Endothelial cell of umbilical vein (primary cell): ENCODE data around the gene VAV2. TPM values are rescaled to one million over a fixed set of nuclear protein-coding genes. Genes with fewer than 3 reads are reported as not detected.

Experiments used
- BruUV-seq: library from RNA; stranded (reverse); fragments of 400-500 nt; replicated peaks from 2 replicates; lab custom pipeline; 2021; lab: Mats Ljungman, UMichigan
- CTCF ChIA-PET: fragments of 300-600, 350-600 bp; sonication (Branson Sonifier 250); formaldehyde crosslinking; loops from one replicate; lab custom pipeline; 2021; ENCODE audit warnings: antibody characterized with exemption, inconsistent platforms; lab: Charles Lee
- POLR2A ChIA-PET: fragments of 300-600, 350-600 bp; sonication (Branson Sonifier 250); formaldehyde crosslinking; loops from one replicate; lab custom pipeline; 2021; ENCODE audit warnings: antibody characterized with exemption, inconsistent platforms; lab: Charles Lee
- DNase-seq: peaks from one replicate; pipeline ENCODE4 v3.0.0-alpha.2; 2011; ENCODE audit warnings: low read depth, low spot score
- FAIRE-seq: peaks from 2 replicates; lab custom pipeline; 2011; peaks lifted over from hg19 to GRCh38; lab: Jason Lieb, UNC
- H2AFZ ChIP-seq: 2 replicates; pipeline ENCODE4 v1.6.0; 2012; ENCODE audit warnings: low read depth, low read length, control low read depth, inconsistent platforms
- H3K27ac ChIP-seq: 2 replicates; pipeline ENCODE4 v1.5.1; 2011; ENCODE audit warnings: low read depth, mild to moderate bottlenecking, control low read depth, low read length, moderate library complexity; ENCODE audit not compliant: insufficient read depth
- H3K27me3 ChIP-seq, 2 experiments: 2 replicates each; pipeline versions ENCODE4 v1.6.0 to v1.6.1; 2011; ENCODE audit warnings: low read length in 2 of 2, mixed read lengths in 1 of 2; ENCODE audit not compliant: control insufficient read depth in 2 of 2, insufficient read depth in 2 of 2
- H3K36me3 ChIP-seq, 2 experiments: 2 replicates in 1 of 2; 3 replicates in 1 of 2; pipeline ENCODE4 v1.5.1; 2011; ENCODE audit warnings: low read length in 2 of 2, mild to moderate bottlenecking in 1 of 2, moderate library complexity in 1 of 2; ENCODE audit not compliant: control insufficient read depth in 2 of 2, insufficient read depth in 2 of 2; ENCODE audit errors: extremely low read depth in 1 of 2
- H3K4me1 ChIP-seq: 3 replicates; pipeline ENCODE4 v1.5.1; 2011; ENCODE audit warnings: mild to moderate bottlenecking, low read length; ENCODE audit not compliant: control insufficient read depth, insufficient read depth; ENCODE audit errors: extremely low read depth
- H3K4me2 ChIP-seq: 2 replicates; pipeline ENCODE4 v1.6.1; 2011; ENCODE audit warnings: low read length, control low read depth, mixed read lengths; ENCODE audit not compliant: insufficient read depth
- H3K4me3 ChIP-seq, 3 experiments: fragments of 200-600 bp in 1 of 3; sonication (generic), shearing (Covaris generic) in 1 of 3; replicated peaks in 1 of 3; 2 replicates each; pipeline ENCODE4 v1.5.1; 2011 to 2016; ENCODE audit warnings: control low read depth in 3 of 3, low read length in 3 of 3, mild to moderate bottlenecking in 2 of 3, inconsistent platforms in 1 of 3, low read depth in 1 of 3, moderate library complexity in 1 of 3; ENCODE audit not compliant: insufficient read depth in 1 of 3
- H3K79me2 ChIP-seq: 2 replicates; pipeline ENCODE4 v1.6.0; 2012; ENCODE audit warnings: low read length, inconsistent platforms; ENCODE audit not compliant: control insufficient read depth, insufficient read depth
- H3K9ac ChIP-seq: replicated peaks from 2 replicates; pipeline ENCODE3; 2011; ENCODE audit warnings: low read length, control low read depth; ENCODE audit not compliant: insufficient read depth; ENCODE audit errors: extremely low read depth
- H3K9me1 ChIP-seq: replicated peaks from 3 replicates; pipeline ENCODE4 v1.6.0; 2011; ENCODE audit warnings: mild to moderate bottlenecking, low read length; ENCODE audit not compliant: control insufficient read depth, insufficient read depth; ENCODE audit errors: extremely low read depth
- H3K9me3 ChIP-seq: replicated peaks from 2 replicates; pipeline ENCODE4 v1.5.1; 2012; ENCODE audit warnings: low read length, inconsistent platforms; ENCODE audit not compliant: control insufficient read depth, insufficient read depth
- H4K20me1 ChIP-seq: replicated peaks from 2 replicates; pipeline ENCODE3; 2011; ENCODE audit warnings: mild to moderate bottlenecking, low read length; ENCODE audit not compliant: control insufficient read depth, insufficient read depth; ENCODE audit errors: extremely low read depth
- CTCF ChIP-seq, 2 donors: IDR thresholded peaks; 1 replicate in 1 of 2; 2 replicates in 1 of 2; pipeline ENCODE4 v1.5.1; 2011; ENCODE audit warnings: low read length in 2 of 2, mild to moderate bottlenecking in 2 of 2, moderate library complexity in 2 of 2, control low read depth in 1 of 2, inconsistent platforms in 1 of 2, low read depth in 1 of 2; ENCODE audit not compliant: insufficient read depth in 1 of 2; ENCODE audit errors: extremely low read depth in 1 of 2
- EZH2 ChIP-seq: IDR thresholded peaks from 2 replicates; pipeline ENCODE4 v1.6.1; 2012; ENCODE audit warnings: borderline replicate concordance, low read depth, mild to moderate bottlenecking, moderate library complexity, low read length, inconsistent platforms; ENCODE audit not compliant: severe bottlenecking
- FOS ChIP-seq: IDR thresholded peaks from 2 replicates; pipeline ENCODE4 v1.6.1; 2011; ENCODE audit warnings: mild to moderate bottlenecking, low read length, moderate library complexity, borderline replicate concordance; ENCODE audit not compliant: insufficient read depth
- GATA2 ChIP-seq: IDR thresholded peaks from 2 replicates; pipeline ENCODE4 v1.7.0; 2011; ENCODE audit warnings: low read depth, mild to moderate bottlenecking, moderate library complexity, mixed read lengths, low read length; ENCODE audit not compliant: insufficient read length, insufficient read depth
- JUN ChIP-seq: IDR thresholded peaks from 2 replicates; pipeline ENCODE4 v1.6.1; 2011; ENCODE audit warnings: borderline replicate concordance, low read depth; ENCODE audit not compliant: insufficient read length, insufficient read depth
- MAX ChIP-seq: IDR thresholded peaks from 2 replicates; pipeline ENCODE4 v1.6.1; 2011; ENCODE audit not compliant: insufficient read depth, insufficient read length
- MYC ChIP-seq: IDR thresholded peaks from one replicate; pipeline ENCODE4 v1.6.1; 2011; ENCODE audit warnings: mild to moderate bottlenecking, low read depth, low read length
- POLR2A ChIP-seq: IDR thresholded peaks from 2 replicates; pipeline ENCODE4 v1.6.1; 2012; ENCODE audit warnings: low read depth, mild to moderate bottlenecking, control low read depth, low read length
- POLR2AphosphoS5 ChIP-seq: IDR thresholded peaks from 2 replicates; pipeline ENCODE4 v1.6.1; 2012; ENCODE audit warnings: low read depth, mild to moderate bottlenecking, control low read depth, low read length, moderate library complexity; ENCODE audit not compliant: insufficient read depth
- dilution Hi-C: fragments of 300-500 bp; cut with MboI; formaldehyde crosslinking; loops from one replicate; pipeline ENCODE4 v1.15.0; 2019; ENCODE audit warnings: low sequenced_read_pairs; ENCODE audit not compliant: extremely low pct_ligation_motif_present
- intact Hi-C: fragments of 100-400 bp; cut with micrococcal nuclease; formaldehyde crosslinking; loops from one replicate; pipeline ENCODE4 v1.10.0; 2022
- polyA plus RNA-seq, 4 experiments: library from polyadenylated mRNA; depleted of rRNA in 3 of 4; stranded (reverse) in 3 of 4; unstranded in 1 of 4; fragments of >200 nt; gene quantifications; 2 replicates each; pipeline versions ENCODE4 v1.2.1 to v1.2.3, GENCODE V29; 2011 to 2012; ENCODE audit warnings: missing spikeins in 1 of 4
- total RNA-seq: library from RNA; stranded (reverse); gene quantifications from 2 replicates; pipeline ENCODE4 v1.2.3, GENCODE V29; 2021

Gene VAV2
- total and polyA plus RNA-seq, 2 donors (not counting 3 experiments of a cell fraction or from before 2014, with no cell fraction given) = 10.6 to 30.6 TPM

GRCh38 chr9:133969681-133970580, 22.2 kb downstream of the VAV2 start:
- Histone ChIP-seq H3K4me3 (no peak overlapping the region), H3K27me3 (no peaks in the 10 kb centered on the region), H4K20me1 (no peaks in the 10 kb centered on the region), H3K9me3 (no peaks in the 10 kb centered on the region), H3K9ac (no peak overlapping the region), H2AFZ (no peak overlapping the region), H3K9me1 (no peaks in the 10 kb centered on the region), H3K4me1 (peaks cover 7% of the 10 kb centered on the region), H3K27ac (no peak overlapping the region), H3K36me3 (no peaks in the 10 kb centered on the region), H3K79me2 (peaks cover 95% of the 10 kb centered on the region), H3K4me2 (no peak overlapping the region)
- FAIRE-seq (no peak), DNase-seq (no peak)
- intact Hi-C loops (no loop called here), dilution Hi-C loops (no loop called here)
- ChIA-PET CTCF (interaction anchor here (2.4 kb wide), 1 partner anchor 24 kb away, joined by 7 read pairs; no protein-coding TSS in a partner anchor), POLR2A (no interaction called here)
- BruUV-seq = no TSS peak
- TF ChIP-seq JUN = no peak
- no peak for TF ChIP-seq CTCF (IDR thresholded peaks at IDR 0.05; ENCODE audit: extremely low read depth in 1 of 2, insufficient read depth in 1 of 2, low read depth in 1 of 2, low read length in 2 of 2)
- TF ChIP-seq EZH2 = no peak
- no peak for TF ChIP-seq POLR2A
- no peak for TF ChIP-seq POLR2AphosphoS5
- no peak for TF ChIP-seq MYC
- no peak for TF ChIP-seq MAX
- no peak for TF ChIP-seq FOS
- TF ChIP-seq GATA2 = no peak
